ENCODE data around the gene LRRC4C.
"Not testable (repeated sequence)": the region's sequence is repeated elsewhere in the genome, so short reads cannot be mapped to it uniquely, and the experiment has no call there.

DNA sequence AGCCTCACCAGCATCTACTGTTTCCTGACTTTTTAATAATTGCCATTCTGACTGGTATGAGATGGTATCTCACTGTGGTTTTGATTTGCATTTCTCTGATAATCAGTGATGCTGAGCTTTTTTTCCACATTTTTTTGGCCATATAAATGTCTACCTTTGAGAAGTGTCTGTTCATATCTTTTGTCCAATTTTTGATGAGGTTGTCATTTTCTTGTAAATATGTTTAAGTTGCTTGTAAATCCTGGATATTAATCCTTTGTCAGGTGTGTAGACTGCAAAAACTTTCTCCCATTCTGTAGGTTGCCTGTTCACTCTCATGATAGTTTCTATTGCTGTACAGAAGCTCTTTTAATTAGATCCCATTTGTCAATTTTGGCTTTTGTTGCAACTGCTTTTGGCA, 439.8 kb downstream of the LRRC4C start:
- not testable (repeated sequence) for TF ChIP-seq EZH2 (IDR thresholded peaks at IDR 0.05; ENCODE audit: insufficient read depth, poor library complexity, severe bottlenecking); EZH2phosphoT487 (IDR thresholded peaks at IDR 0.05; ENCODE audit: insufficient read depth, low read depth)
